GM21360 (cell line): ENCODE data around the gene RBM45.
"Not testable (repeated sequence)": the region's sequence is repeated elsewhere in the genome, so short reads cannot be mapped to it uniquely, and the experiment has no call there.

Experiments used
- ATAC-seq: cut with Tn5 transposase; IDR thresholded peaks from one replicate; pipeline ENCODE4 v1.9.1; 2021; ENCODE audit warnings: mild to moderate bottlenecking, moderate library complexity; ENCODE audit not compliant: unreplicated experiment

RBM45 gene

GRCh38 chr2:178112202-178113152 is at the start of gene RBM45:
RBM45 (plus strand) TSS chr2:178112437; CDS start chr2:178112547, 110 bp downstream.
- ATAC-seq, result peak; percentile 89

- no peak for ATAC-seq
Observed at GRCh38 chr2:178066324-178066723, 45.9 kb upstream of the RBM45 start.

- no peak for ATAC-seq
Observed at GRCh38 chr2:178066890-178067669, 45.2 kb upstream of the RBM45 start.

GRCh38 chr2:178068823-178069454 is 43.3 kb upstream of the RBM45 start:
- ATAC-seq, result no peak

GRCh38 chr2:178069551-178069950 is 42.7 kb upstream of the RBM45 start:
- ATAC-seq, result no peak

GRCh38 chr2:178070824-178071223 is 41.4 kb upstream of the RBM45 start:
- no peak for ATAC-seq

- no peak for ATAC-seq
Observed at GRCh38 chr2:178072000-178072382, 40.2 kb upstream of the RBM45 start.

- ATAC-seq, result no peak
Observed at GRCh38 chr2:178072383-178073301, 39.6 kb upstream of the RBM45 start, which contains the start of gene PDE11A. PDE11A (minus strand) TSS chr2:178072777; CDS start chr2:178072437, 340 bp downstream.

- no peak for ATAC-seq
Observed at GRCh38 chr2:178074123-178075005, 37.9 kb upstream of the RBM45 start.

- ATAC-seq, result no peak
Observed at GRCh38 chr2:178075006-178075326, 37.3 kb upstream of the RBM45 start.

GRCh38 chr2:178076130-178076529 is 36.1 kb upstream of the RBM45 start:
- ATAC-seq, result no peak

GRCh38 chr2:178079279-178079678 is 33.0 kb upstream of the RBM45 start:
- ATAC-seq, result not testable (repeated sequence)

GRCh38 chr2:178082408-178083045 is 29.7 kb upstream of the RBM45 start:
- no peak for ATAC-seq

- ATAC-seq, result no peak
Observed at GRCh38 chr2:178084273-178084672, 28.0 kb upstream of the RBM45 start.

- no peak for ATAC-seq
Observed at GRCh38 chr2:178088774-178089270, 23.4 kb upstream of the RBM45 start.

- no peak for ATAC-seq
Observed at GRCh38 chr2:178093471-178093870, 18.8 kb upstream of the RBM45 start.

- no peak for ATAC-seq
Observed at GRCh38 chr2:178101321-178102079, 10.7 kb upstream of the RBM45 start.

- ATAC-seq, result no peak
Observed at GRCh38 chr2:178105566-178105965, 6.7 kb upstream of the RBM45 start.
